ENCODE data around the gene AOPEP. TPM values are rescaled to one million over a fixed set of nuclear protein-coding genes. Genes with fewer than 3 reads are reported as not detected.

Gene AOPEP
- polyA plus RNA-seq, 2 of the 4 experiments (the other 2 are of a cell fraction): 226 to 266 TPM

DNA sequence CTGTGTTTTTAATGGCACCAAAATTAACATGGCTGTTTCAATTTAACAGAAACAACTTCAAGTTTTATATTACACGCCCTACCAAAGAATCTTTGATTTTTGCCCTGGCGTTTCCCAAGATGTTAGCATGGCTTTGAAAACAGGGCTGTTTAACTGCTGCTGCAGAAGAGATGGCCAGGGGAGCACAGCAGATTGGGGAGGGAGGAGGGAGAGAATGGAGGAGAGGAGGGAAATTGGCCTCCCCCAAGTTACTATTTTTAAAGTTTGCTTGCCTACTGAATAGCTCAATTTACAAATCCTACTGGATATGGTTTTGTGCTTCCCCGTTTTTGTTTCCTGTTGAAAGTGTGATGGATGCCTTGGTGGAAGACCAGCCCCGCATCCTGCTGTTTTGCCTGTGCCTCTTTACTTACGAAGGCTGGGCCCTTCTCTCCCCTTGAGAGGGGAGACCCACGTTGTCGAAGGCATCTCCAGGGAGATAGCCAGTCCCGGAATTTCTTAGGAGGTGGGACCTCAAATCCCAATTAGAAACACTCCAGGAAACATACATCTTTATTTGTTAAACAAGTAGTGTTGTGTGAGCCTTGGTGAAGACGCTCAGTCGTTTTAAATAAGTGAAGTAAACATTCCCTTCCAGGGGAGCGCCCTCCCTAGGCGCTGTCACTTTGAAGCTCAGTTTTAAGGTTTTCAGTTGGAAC, 98.6 kb downstream of the AOPEP start:
- no peaks in the 10 kb centered on the region for H3K9me3 ChIP-seq
- FAIRE-seq: no peak
- TF ChIP-seq POLR2AphosphoS2 (conservative IDR thresholded peaks at IDR 0.05; ENCODE audit: low read length): no peak
- TF ChIP-seq KDM5A (IDR thresholded peaks at IDR 0.05): no peak
- TF ChIP-seq, protein P1, sequence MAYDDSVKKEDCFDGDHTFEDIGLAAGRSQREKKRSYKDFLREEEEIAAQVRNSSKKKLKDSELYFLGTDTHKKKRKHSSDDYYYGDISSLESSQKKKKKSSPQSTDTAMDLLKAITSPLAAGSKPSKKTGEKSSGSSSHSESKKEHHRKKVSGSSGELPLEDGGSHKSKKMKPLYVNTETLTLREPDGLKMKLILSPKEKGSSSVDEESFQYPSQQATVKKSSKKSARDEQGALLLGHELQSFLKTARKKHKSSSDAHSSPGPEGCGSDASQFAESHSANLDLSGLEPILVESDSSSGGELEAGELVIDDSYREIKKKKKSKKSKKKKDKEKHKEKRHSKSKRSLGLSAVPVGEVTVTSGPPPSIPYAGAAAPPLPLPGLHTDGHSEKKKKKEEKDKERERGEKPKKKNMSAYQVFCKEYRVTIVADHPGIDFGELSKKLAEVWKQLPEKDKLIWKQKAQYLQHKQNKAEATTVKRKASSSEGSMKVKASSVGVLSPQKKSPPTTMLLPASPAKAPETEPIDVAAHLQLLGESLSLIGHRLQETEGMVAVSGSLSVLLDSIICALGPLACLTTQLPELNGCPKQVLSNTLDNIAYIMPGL (CRISPR knock-in tag; IDR thresholded peaks at IDR 0.05; ENCODE audit: borderline replicate concordance): no peak
- TF ChIP-seq, protein P2, sequence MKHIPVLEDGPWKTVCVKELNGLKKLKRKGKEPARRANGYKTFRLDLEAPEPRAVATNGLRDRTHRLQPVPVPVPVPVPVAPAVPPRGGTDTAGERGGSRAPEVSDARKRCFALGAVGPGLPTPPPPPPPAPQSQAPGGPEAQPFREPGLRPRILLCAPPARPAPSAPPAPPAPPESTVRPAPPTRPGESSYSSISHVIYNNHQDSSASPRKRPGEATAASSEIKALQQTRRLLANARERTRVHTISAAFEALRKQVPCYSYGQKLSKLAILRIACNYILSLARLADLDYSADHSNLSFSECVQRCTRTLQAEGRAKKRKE (CRISPR knock-in tag; IDR thresholded peaks at IDR 0.05; ENCODE audit: low read depth): no peak
- TF ChIP-seq KDM1A (IDR thresholded peaks at IDR 0.05; ENCODE audit: low read depth): no peak
- no peak for TF ChIP-seq CBX2 (IDR thresholded peaks at IDR 0.05; ENCODE audit: borderline replicate concordance, low read depth)
- no peak for TF ChIP-seq EP300 (IDR thresholded peaks at IDR 0.05)
- no peak for TF ChIP-seq EHF (CRISPR knock-in tag; IDR thresholded peaks at IDR 0.05)
- no peak for TF ChIP-seq RFX5 (IDR thresholded peaks at IDR 0.05)
- TF ChIP-seq ELK1 (IDR thresholded peaks at IDR 0.05; ENCODE audit: low read depth, low read length): no peak
- TF ChIP-seq MAZ (IDR thresholded peaks at IDR 0.05; ENCODE audit: borderline replicate concordance, low read depth, low read length): no peak
- no peak for TF ChIP-seq MYC (IDR thresholded peaks at IDR 0.05; ENCODE audit: borderline replicate concordance, low read length)
- TF ChIP-seq HOXB13 (CRISPR knock-in tag; IDR thresholded peaks at IDR 0.05; ENCODE audit: low read depth): no peak
- no peak for TF ChIP-seq SREBF2 (IDR thresholded peaks at IDR 0.05)
- TF ChIP-seq RAD21 (conservative IDR thresholded peaks at IDR 0.05 in 1 of 2, IDR thresholded peaks at IDR 0.05 in 1 of 2): no peak
- TF ChIP-seq TFCP2L1 (CRISPR knock-in tag; IDR thresholded peaks at IDR 0.05): no peak
- POLR2A ChIA-PET: no interaction called here
- H3K27ac ChIP-seq: peak overlapping the region; percentile 78 to 80; a peak in 5 of 6 replicates
- CTCF ChIA-PET: interaction anchor here (0.5 to 2.1 kb wide), 4 partner anchors 13 to 189 kb away, joined by 3 to 5 read pairs (median 4); no protein-coding TSS in a partner anchor
- H3K4me2 ChIP-seq: peak overlapping the region; percentile 1; the same call in 1 of the 3 replicates
- peaks cover 78% of the 10 kb centered on the region for H3K4me1 ChIP-seq
- WGBS (ENCODE audit: missing lambda C conversion rate): 76% methylated on average over 12 of the region's 12 CpGs
- no peak for DNase-seq (ENCODE audit: low read depth in 1 of 2, low spot score in 1 of 2)
- no peak for ATAC-seq
- no peak overlapping the region for H3K4me3 ChIP-seq

DNA sequence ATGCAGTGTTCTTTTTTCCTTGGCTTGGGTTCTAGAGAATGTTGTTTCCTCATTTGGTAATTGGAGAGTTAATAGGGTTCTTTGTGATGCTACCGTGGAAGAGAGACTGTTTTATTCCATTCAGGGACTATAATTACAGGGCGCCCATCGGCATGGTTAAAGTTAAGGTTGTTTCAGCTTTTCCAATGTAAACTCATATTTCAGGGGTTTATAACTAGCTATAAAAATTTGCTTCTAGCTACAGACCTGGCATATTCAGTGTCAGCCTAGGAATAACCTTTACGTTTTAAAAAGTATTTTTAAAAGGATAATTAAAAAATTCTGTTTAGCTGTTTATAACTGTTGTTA, 99.1 kb downstream of the AOPEP start:
- TF ChIP-seq RARB (CRISPR knock-in tag; IDR thresholded peaks at IDR 0.05) (no peak), BHLHE40 (IDR thresholded peaks at IDR 0.05; ENCODE audit: low read depth, low read length) (no peak), EHF (CRISPR knock-in tag; IDR thresholded peaks at IDR 0.05) (no peak), TP53 (CRISPR knock-in tag; IDR thresholded peaks at IDR 0.05) (no peak), NR3C1 (IDR thresholded peaks at IDR 0.05) (no peak)
- peaks cover 78% of the 10 kb centered on the region for H3K4me1 ChIP-seq
- ChIA-PET POLR2A (no interaction called here), CTCF (interaction anchor here (1.4 to 2.1 kb wide), 3 partner anchors 13 to 38 kb away, joined by 3 to 5 read pairs (median 5); no protein-coding TSS in a partner anchor)
- H3K4me2 ChIP-seq: no peak overlapping the region
- H3K4me3 ChIP-seq: no peak overlapping the region
- peaks cover 1% of the 10 kb centered on the region; the same call in 1 of the 3 replicates for H3K9me3 ChIP-seq
- peak overlapping the region; percentile 78 to 80; a peak in 5 of 6 replicates for H3K27ac ChIP-seq
- 90% methylated on average over 4 of the region's 4 CpGs for WGBS (ENCODE audit: missing lambda C conversion rate)
- DNase-seq (ENCODE audit: low read depth in 1 of 2, low spot score in 1 of 2): no peak
- no peak for ATAC-seq
- no peak for FAIRE-seq
